Myocyte (in vitro differentiated cells): Measurements from ENCODE around the gene IGFBP6. TPM values are rescaled to one million over a fixed set of nuclear protein-coding genes. Genes with fewer than 3 reads are reported as not detected.

ENCODE experiments used
- DNase-seq: peaks from one replicate; pipeline ENCODE4 v3.0.0-alpha.2; 2012; ENCODE audit warnings: low read depth
- polyA plus RNA-seq: library from polyadenylated mRNA; unstranded; fragments of >200 nt; gene quantifications from one replicate; pipeline ENCODE4 v1.2.1, GENCODE V29; 2012; ENCODE audit warnings: missing spikeins
- total RNA-seq: library from RNA; depleted of rRNA; stranded (reverse); fragments of >200 nt; gene quantifications from 2 replicates; pipeline ENCODE4 v1.2.3, GENCODE V29; 2014

The IGFBP6 gene
- total RNA-seq: 42.5 and 49.8 TPM in 2 replicates
- polyA plus RNA-seq: 17.4 TPM

- peak; percentile 50 for DNase-seq
Measured at GRCh38 chr12:53097564-53098353, at the start of gene IGFBP6. TSS of gene IGFBP6 (plus strand) at chr12:53097667. CDS start at chr12:53097718, 51 bp downstream.

- DNase-seq: peak; percentile 92
Measured at GRCh38 chr12:53048033-53048779, 49.3 kb upstream of the IGFBP6 start.

- peak; percentile 86 for DNase-seq
Measured at GRCh38 chr12:53048780-53049401, 48.6 kb upstream of the IGFBP6 start.

DNA sequence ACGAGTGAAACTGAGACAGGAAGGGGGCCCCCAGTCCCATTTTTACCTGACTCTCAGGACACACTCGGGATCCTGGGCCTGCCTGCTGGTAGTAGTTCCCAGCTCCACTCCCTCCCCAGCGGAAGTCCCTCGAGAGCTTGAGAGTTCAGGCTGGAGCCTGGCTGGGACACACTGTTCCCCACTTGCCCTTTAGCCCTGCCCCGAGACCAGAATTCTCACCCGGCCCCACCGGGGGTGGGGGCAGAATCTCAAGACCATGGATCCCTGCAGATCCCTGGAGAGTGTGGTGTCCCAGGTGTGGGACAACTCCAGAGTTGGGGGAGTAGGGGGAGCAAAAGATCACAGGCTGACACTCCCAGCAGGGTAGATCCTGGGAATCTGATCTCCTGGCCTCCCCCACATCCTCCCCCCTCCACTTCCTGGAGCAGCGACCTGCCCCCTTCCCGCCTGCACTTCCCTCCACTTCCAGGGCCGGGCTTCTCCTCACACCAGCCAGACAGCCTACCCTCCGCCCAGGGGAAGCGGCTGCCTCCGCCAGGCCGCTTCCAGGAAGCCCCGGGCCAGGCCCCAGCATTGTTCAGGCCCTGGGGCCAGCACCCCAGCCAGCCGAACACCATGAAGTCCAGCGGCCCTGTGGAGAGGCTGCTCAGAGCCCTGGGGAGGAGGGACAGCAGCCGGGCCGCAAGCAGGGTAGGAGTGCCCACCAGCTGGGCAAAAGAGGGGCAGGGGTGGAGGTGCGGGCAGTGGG, 47.7 kb upstream of the IGFBP6 start, which contains the start of gene TNS2:
Gene TNS2 (plus strand): TSS at position 495 of the 748 bp plus-strand sequence. CDS start 121 bp downstream, at position 616.
- peak; percentile 76 for DNase-seq

GRCh38 chr12:53050426-53051057, 46.9 kb upstream of the IGFBP6 start:
- no peak for DNase-seq

GRCh38 chr12:53051058-53051880, 46.2 kb upstream of the IGFBP6 start:
- DNase-seq: peak; percentile 92

DNA sequence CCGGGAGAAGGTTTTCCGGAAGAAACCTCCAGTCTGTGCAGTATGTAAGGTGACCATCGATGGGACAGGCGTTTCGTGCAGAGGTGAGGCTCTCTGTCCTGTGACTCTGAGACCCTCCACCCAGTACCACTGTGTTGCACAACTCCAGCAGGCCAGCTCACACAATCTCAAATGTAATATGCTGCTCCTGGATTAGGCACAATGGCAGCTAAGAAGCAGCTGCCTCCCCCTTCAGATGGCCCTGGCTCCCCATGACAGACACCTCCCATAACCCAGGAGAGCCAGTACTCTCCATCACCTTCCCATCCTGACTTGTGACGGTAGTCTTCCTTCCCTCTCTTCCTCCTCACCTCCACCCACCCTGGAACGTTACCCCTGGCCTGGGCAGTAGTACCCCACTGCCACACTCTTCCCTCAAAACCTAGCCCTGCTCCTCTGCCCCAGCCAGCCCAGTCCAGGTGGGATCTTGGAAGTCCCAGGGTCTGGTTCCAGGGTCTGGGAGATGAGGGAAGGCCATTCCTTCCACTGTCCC, 45.5 kb upstream of the IGFBP6 start:
- DNase-seq: peak; percentile 21

DNA sequence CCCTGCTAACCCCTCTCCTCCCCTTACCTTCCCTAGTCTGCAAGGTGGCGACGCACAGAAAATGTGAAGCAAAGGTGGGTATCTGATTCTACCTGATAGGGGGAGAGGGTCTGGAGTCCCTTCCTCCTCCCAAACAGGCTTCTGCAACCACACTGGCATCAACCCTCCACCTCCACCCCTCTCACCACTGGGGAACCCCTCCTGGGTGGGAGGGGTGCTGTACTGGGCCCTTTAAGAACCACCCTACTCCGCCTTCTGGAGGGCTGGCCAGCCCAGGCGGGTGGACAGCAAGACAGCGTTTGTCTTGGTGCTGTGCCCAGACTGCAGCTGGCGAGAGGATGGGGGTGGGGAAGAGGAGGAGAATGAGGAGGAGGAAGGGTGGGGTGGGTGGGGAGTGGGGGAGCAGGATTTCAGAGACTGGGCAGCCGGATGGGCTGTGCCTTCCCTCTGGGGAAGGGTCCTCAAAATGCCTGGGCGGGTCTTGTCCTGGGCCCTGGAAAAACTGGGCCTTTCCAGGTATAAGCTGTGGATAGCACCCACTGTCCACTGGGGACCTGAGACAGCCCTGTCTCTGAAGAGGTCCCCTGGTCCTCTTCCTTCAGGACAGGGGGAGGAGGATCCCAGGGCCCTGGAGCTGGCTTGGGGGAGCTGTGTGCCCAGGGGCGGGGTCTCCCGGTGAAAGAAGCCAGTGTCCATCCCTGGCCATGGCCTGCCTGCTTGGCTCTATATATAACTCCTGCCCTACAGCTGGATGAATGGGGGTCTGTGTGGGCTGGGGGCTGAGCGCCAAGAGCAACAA, 44.8 kb upstream of the IGFBP6 start:
- DNase-seq: peak; percentile 93

- DNase-seq: peak; percentile 34
Measured at GRCh38 chr12:53053218-53054111, 44.0 kb upstream of the IGFBP6 start.

DNA sequence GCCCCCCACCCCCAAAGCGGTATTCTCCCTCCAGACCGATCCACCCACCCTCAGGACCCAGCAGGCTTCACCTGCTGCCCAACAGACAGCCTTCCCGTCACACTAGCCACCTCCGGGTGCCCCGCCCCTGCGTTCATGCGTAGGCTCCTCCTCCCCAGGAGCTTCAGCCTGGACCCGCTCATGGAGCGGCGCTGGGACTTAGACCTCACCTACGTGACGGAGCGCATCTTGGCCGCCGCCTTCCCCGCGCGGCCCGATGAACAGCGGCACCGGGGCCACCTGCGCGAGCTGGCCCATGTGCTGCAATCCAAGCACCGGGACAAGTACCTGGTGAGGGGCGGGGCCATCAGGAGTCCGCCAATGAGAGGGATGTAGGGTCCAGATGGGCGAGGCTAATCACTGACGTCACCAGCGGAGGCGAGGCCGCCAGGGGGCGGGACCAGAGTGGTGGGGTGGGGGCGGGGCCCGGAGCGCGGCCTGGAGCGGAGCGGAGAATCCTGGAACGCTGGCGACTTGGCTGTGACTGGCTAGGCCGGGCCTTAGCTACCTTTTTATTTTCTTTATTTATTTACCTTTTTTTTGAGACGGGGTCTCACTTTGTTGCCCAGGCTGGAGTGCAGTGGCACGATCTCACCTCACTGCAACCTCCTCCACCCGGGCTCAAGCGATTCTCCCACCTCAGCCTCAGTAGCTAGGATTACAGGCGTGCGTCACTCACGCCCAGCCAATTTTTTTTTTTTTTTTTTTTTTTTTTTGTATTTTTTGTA, 43.2 kb upstream of the IGFBP6 start:
- no peak for DNase-seq

- no peak for DNase-seq
Measured at GRCh38 chr12:53055471-53056266, 41.8 kb upstream of the IGFBP6 start.

DNA sequence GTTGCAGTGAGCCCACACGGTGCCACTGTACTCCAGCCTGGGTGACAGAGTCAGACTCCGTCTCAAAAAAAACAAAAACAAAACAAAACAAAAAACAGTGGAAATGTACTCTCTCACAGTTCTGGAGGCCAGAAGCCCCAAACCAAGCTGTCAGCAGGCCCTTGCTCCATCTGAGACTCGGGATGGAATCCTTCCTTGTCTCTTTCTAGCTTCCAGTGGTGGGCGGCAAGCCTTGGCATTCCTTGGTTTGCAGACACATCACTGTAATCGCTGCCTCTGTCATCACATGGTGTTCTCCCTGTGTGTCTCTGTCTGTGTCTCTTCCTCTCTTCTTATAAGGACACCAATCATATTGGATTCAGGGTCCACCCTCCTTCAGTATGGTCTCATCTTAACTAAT, 41.2 kb upstream of the IGFBP6 start:
- DNase-seq: peak; percentile 31

- DNase-seq: no peak
Measured at GRCh38 chr12:53056901-53057300, 40.6 kb upstream of the IGFBP6 start.

GRCh38 chr12:53057816-53058500, 39.5 kb upstream of the IGFBP6 start:
- no peak for DNase-seq
